ENCODE measurements around the gene GNB1L.

GNB1L gene

DNA sequence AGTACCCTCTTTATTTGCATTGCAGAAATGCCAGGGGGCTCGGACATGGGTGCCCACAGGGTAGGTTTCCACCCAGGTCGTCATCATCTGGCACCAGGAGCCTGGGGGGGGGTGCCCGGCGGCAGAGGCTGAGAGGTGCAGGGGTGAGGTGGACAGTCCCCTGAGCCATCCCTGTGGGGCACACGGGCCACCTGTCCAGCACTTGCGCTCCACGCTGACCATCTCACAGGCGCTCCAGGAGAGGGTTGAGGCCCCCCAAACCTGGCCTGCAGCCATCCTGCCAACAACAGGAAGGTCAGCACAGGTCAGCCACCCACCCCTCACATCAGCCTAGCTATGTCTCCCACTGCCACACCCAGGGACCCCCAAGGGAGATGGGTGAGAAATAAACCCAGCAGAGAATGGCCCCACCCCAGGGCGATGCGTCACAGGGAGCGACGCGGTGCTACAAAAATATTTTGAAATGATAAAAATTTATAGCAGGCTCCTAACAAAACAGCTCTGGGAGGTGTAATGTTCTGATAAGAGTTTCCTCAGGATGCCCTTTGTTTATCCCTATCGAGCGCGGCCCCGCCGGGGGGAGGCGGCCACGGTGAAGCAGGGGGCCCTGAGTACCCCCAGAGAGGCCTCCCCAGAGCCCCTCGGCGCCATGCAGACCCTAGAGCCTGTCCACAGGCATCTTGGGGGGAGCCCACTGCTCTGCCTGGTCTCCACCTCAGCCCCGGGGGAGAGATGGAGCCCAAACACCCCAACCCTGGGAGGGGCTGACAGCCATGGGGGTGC, 21.0 kb upstream of the GNB1L start:
- no peak for DNase-seq

DNA sequence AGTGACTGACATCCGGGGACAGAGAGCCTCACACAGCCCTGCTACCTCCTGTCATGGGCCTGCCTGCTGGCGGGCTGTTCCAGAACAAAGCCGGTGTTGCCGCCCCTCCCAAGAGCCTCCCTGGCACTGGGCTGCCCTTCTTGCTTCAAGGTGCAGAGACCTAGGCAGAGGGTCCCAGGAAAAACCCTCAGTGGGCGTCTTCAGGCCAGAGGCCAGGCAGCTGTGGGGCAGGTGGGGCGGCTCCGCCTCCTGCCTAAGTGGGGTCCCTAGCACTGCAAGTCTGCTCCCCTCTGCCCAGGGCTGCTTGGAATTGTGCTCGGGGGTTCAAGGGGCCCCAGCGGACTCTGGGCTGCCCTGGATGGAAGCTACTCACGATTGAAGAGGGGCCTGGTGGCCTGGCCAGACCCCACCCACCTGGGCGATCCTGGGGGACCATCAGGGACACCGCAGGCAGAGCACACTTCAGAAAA, 20.4 kb upstream of the GNB1L start:
- DNase-seq: no peak

DNA sequence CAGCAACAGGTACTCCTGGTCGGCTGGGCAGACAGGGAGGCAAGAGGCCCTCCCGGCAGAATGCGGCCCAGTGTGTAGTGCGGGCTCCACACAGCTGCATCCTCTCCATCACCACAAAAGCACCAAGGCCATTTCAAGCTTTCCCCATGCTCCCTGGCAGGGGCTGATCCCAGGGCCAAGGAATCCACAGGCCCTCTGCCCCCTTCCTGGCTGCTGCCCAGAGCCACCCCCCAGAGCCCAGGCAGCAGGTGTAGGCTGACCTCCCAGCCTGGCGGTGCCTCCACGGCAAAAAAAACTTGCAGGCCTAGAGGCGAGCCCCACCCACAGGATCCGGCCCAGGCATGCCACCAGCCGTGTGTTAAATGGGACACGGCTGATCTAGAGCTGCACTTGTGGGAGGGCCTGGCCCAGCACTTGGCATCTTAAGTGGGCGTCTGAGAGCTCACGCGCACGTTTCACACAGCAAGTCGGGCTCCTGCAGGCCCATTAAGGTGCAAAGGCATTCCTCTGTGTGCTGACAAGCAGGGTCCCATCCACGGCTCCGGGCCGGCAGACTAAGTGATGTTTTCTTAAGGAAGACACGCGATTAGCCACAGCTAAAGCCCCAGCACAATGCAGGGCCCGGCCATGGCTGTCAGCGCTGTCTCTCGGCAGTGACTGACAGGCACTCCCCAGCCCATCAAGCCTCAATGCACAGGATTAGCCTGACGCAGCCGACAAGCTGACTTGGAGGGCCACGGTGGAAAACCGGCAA, 19.8 kb upstream of the GNB1L start:
- no peak for DNase-seq

DNA sequence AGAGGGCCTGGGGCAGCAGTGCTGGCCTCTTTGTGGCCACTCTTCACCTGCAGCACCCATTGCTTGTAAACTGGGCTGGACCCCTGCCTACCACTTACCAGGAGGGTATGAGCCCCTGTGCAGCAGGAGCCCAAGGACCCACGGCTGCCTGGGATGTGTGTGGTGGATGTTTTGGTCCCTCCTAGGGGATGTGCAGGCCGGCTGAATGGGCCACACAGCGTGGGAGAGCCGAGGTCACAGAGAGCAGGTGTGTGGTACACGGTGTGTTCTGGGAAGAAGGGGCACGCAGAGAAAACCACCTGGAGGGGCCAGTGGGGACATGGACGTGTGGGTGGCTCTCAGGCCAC, 19.3 kb upstream of the GNB1L start:
- no peak for DNase-seq

DNA sequence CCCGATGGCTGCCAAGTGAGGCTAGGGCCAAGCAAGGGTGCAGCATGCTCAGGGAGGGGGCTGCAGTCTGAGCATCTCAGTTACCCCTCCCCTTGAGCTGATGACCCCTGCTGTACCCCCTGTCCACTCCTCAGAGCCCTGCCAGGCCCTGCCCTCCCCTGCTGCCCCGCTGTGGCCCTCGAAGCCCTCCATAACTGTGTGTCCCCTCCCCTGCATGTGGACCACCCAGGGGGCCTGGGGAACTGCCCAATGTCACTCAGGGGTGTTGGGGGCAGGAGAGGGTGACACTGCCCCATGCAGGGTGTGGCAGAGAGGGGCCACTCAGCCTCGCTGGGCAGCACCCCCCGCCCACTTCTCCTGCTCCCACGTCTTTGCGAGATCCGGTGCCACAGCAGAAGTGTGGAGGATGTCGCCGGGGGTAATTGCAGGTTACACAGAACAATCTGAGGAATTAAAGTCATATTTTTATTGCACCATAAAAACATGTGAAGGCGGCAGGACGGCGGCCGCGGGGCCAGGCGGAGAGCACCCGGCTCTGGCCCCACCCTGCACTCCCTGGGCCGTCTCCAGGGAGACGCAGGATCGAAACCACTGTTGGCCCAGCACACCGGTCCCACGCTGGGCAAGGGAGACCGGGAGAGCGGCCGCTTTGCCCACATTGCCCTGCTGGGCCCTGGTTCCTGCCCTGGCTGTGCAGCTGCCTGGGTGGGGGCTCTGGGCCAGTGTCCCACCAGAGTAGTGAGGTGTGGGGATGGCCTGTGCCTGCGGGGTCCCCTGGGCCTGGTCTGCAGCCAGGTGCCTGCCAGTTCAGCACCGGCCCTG, 18.7 kb upstream of the GNB1L start:
- no peak for DNase-seq

DNA sequence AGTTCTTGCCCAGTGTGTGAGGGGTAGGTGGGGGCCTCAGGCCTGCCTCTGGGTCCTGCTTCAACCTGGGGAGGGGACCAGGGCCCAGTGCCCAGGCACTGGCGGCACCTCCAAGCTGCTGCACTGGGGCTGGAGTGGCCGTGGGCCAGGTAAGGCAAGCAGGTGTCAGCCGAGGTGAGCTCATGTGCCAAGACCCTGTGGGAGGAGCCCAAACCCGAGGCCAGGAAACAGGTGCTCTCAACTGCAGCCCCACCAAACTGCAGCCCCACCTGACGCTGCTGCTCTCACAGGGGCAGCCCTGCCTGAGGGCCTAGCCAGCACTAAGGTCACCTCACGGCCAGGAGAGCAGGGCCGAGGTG, 18.1 kb upstream of the GNB1L start:
- no peak for DNase-seq

DNA sequence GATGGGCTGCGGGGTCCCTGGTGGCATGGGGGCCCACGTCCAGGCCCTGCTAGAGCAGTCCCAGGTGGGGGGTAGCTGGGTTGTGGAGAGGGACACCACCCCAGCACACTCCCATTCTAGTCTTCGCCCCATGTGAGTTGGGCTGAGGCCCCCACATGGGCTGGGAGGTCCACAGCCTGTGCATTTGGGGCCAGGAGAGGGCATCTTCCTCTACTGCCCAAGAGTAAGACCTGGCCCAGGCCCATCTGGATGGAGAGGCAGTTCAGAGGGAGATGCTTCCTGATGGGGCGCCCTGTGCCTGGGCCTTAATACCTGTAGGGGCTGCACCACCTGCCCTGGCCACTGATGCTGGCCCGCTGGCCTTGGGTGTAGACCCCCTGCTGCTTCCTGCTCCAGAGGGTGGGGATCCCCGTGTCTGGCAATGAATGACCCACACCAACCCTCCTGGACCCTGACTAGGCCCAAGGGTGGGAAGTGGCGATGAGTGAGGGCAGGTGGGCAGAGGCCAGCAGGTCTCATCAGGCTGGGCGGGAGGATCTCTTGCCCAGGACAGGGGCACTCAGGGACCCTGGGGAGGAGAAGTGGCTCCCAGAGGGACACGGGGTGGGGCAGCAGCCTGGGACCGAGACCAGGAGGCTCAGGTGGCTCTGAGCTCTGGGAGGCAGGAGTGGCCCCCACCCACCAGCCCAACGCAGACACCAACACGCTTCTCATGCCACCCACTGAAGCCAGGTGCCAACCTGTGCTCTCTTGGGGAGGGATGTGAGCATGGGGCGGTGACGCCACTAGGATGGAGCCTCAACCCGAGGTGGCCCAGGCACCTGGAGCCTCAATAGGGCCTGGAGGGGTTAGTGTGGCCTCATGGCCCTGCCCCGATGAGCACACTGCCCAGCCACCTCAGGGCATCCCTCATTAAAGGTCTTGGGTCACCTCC, 17.4 kb upstream of the GNB1L start:
- no peak for DNase-seq

DNA sequence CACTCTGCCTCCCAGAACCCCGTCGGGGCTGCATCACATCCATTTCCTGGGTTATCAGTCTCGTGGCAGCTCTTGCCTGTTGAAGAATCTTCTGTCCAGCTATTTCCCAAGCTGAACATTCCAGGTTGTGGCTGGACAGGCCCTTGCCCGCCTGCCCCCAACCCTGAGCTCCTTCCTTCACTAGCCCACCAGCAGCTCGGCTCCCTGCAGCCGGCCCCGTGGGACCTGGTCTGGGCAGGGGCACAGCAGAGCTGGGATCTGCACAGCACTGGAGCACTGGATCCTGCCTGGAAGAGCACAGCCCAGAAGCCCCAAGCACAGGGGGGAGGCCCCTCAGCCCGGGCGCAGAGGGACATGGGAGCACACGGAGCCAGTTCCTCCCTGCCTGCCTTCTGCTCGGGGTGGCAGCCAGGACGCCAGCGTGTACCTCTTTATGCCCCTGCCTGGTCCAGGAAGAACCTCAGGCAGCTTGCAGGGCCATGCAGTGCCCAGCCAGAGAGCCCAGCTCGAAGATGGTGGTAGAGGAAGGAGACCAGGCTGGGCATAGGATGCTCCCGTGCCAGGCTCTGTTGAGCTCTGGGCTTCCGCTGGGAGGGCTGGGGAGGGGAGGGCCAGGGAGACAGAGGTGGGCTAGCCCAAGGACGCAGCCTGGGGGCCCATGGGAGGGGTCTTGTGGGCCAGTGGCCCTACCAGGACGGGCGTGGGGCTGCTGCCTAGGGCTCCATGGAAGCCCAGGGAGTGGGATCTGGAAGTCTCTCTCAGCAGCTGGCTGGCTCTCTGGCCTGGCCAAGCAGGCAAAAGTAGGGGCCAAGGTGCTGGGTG, 16.6 kb upstream of the GNB1L start:
- DNase-seq: no peak

DNA sequence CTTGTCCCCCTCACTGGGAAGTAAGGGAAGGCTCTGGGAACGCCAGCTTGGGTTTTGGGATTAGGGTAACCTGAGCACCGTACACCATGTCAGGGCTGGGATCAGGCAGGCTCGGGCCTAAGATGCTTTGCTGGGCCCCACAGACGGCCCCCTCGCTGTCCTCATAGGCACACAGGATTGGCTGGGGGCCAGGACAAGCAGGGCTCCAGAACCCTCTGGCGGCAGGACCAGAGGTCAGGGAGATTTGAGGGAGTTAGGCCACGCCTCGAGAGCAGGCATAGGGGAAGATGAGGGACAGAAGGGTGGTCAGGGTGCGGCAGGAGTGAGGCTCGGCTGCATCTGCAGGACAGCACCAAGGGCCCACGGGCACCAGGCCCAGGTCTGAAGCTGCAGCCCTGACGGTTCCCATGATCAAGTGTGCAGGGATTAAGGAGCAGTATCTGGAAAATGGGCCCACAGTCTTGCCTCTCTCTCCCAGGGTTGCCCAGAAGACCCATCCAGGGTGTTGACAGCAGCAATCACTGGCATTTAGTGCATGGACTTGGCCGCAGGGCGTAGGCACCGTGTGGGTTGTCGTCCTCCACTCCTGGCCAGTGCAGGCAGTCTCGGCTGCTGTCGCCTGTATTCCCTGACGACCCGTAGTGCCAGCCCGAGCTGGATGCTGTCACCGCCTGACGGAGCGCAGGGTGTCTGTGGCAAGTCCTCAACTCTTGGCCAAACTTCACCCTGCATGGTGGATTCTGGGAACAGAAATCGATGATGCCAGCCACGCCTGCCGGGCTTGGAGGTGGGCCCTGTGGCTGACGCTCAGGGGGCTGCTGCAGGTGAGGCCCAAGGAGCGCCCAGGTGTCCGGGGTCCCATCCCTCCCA, 15.7 kb upstream of the GNB1L start:
- no peak for DNase-seq

DNA sequence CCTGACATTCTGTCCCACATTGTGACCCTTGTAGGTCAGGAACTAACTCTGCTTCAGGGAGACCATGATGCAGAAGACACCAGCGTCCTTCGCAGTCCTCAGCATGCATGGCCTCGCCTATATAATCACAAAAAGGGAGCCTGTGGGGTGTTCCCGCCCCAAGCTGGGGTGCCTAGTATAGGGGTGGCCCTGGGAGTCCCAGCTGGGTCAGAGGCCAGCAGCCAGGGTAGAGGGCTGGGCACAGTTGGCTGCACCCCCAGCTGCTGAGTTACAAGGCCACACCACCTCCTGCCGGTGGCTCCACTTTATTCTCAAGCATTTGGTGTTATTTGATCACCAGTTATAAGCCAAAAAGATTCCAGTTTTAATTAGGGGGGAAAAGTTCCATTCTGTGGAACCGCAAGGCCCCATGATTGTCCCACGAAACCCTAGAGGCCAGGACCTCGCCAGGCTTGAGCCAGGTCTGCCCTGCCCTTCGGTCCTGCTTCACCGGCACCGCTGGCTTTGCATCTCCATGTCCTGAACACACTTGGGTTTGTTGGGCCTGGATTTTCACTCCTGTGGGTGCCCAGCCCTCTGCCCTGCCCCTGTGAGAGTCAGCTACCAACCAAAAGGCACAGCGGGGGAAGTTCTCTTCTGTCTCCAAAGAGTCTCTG, 15.0 kb upstream of the GNB1L start:
- no peak for DNase-seq

DNA sequence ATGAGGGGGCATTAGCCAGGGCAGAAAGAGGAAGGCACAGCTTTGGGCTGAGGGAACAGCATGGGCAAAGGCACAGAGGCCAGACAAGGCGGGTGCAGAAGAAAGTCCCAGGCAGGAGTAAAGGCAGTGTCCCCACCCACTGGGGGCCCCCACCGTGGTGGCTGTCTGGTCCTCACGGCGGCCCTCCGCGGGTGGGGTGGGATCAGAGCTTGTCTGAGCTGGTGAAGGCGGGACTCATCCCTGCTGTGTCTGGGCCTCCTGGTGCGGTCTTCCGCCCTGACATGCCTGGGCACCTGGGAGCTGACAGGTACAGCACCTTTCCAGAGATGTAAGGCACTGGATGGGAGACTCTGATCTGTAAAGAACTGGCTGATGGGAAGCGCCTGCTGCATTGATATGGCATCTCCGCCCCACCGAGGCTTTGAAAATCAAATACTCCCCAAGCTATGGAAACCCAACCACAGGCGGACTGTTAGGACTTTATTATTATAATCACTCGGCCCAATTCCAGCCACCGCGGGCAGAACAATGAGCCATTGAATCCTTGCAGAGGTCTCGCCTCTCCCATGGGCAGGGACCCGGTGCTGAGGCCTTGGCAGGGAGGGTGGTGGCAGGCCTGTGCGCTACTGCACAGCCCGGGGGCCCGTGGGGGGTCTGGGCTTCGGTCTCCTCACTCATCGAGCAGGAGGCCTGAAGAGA, 14.2 kb upstream of the GNB1L start:
- DNase-seq: no peak

DNA sequence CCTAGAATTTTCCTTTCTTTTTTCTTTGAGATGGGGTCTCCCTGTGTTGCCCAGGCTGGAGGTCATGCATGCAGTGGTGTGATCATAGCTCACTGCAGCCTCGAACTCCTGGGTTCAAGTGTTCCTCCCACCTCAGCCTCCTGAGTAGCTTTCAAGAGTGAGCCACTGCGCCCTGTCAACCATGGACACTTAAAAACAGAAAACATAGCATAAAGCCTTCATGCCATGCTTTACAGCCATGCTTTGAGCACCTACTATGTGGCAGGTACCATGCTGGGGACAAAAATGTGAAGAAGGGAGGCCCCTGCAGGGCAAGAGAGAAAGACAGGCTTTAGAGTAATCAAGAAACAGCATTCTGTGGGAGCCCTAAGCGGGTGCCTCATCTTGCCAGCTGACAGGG, 13.7 kb upstream of the GNB1L start:
- DNase-seq: no peak

DNA sequence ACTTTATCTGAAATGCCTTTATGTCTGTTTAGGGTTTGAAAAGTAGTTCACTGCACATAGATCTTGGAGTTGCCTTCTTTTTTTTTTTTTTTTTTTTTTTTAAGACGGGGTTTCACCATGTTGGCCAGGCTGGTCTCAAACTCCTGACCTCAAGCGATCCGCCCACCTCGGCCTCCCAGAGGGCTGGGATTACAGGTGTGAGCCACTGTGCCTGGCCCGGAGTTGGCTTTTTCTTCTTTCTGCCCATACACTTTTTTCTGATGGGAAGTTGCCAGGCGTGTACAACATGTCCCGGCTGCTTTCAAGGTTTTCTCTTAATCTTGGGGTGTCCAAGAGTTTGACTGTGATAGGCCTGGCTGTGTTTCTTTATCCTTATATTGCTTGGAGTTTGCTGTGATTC, 12.9 kb upstream of the GNB1L start:
- no peak for DNase-seq

DNA sequence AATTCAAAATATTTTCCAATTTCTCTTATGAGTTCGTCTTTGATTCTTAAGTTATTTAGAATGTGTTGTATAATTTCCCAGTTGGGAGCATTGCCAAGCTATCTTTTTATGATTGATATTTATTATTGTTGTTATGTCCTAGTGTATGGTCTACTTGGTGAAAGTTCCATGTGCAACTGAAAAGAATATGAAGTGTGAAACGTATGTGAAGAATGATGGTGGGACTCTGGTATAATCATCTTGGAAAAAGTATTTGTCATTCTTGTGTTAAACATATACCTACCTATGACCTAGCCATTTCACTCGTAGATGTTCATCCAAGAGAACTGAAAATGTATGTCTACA, 12.0 kb upstream of the GNB1L start:
- DNase-seq: no peak

DNA sequence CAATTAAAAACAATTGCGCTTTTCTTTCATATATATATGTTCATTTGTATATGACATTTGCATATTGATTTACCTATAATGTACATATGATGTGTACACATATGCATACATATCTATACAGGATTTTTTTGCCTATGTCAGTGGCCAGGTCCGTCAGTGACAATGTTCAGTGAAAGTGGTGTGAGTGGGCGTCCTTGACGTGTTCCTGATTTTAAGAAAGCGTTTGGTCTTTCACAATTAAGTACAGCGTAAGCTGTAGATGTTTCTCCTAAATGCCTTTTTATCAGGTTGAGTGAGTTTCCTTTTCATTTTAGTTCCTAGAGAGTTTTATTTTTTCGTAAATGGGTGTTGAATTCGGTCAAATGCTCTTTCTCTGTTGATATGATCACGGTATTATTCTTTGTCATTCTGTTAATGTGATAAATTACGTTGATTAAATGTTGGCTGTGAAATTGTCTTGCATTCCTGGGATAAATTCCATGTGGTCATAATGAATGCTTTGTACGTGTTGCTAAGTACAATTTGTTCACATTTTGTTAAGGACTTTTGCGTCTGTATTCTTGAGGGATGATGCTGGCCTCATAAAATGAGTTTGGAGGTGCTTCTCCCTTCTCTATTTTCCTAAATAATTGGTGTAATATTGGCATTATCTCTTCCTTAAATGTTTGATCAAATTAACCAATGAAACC, 10.6 kb upstream of the GNB1L start:
- no peak for DNase-seq

DNA sequence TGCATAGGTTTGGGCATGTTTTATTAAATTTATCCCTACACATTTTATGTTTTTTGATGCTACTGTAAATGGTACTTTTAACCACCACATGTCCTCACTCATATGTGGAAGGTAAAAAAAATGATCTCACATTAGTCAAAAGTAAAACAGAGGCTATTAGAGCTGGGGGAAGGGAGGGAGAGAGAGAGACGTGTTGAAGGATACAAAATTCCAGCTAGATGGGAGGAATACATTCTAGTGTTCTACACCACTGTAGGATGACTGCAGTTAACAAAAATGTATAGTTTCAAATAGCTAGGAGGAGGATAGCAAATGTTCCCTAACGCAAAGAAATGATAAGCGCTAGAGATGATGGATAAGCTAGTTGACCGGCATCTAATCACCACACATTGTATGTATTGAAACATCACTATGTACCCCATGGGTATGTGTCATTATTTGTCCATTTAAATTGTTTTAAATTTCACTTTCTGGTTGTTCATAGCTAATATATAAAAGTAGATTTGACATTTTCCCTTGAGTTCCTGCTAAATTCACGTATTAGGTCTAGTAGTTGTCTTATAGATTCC, 9.9 kb upstream of the GNB1L start:
- DNase-seq: no peak

DNA sequence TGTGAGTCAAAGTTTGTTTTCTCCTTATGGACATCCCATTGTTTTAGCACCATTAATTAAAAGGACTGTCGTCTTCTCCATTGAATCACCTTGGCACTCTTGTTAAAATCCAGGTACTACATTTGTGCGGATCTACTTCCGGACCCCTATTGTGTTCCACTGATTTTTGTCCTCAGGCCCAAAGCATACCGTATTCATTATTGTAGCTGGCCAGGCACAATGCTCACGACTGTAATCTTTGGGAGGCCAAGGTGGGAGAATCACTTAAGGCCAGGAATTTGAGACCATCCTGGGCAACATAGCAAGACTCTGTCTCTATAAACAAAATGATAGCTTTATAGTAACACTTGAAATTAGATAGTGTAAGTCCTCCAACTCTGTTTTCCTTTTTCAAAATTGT, 8.9 kb upstream of the GNB1L start:
- DNase-seq: no peak

DNA sequence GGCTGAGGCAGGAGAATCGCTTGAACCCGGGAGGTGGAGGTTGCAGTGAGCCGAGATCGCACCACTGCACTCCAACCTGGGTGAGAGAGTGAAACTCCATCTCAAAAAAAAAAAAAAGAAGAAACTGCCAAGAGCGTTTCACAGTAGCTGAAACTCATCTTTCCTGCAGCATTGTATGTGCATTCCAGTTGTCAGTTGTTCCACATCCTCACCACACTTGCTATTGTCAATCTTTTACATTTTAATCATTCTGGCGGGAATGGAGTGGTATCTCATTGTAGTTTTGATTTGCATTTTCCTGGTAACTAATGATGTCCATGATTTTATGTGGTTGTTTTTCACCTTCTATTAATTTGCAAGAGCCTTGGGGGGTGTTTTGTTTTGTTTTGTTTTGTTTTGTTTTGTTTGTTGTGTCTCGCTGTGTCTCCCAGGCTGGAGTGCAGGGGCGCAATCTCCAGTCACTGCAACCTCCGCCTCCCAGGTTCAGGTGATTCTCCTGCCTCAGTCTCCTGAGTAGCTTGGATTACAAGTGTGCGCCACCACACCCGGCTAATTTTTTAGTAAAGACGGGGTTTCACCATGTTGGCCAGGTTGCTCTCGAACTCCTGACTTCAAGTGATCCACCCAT, 8.1 kb upstream of the GNB1L start:
- no peak for DNase-seq

All from HCEC 1CT (cell line).